ENCODE data around the gene OR5B21. TPM values are rescaled to one million over a fixed set of nuclear protein-coding genes. Genes with fewer than 3 reads are reported as not detected.

OR5B21 gene
- not detected in 2 replicates for total RNA-seq (2014; rRNA removed; shearing (Covaris generic))
- polyA plus RNA-seq (2015; cell fraction: cytosol; rRNA removed), result not detected in 2 replicates
- not detected in 2 replicates for polyA plus RNA-seq (2015; cell fraction: nucleus; rRNA removed)

- no peak for DNase-seq (ENCODE audit: low read depth)
Measured at GRCh38 chr11:58508005-58508404, at the start of gene OR5B21. Gene OR5B21 (minus strand): TSS chr11:58508105. CDS start chr11:58508105, 0 bp downstream.

DNA sequence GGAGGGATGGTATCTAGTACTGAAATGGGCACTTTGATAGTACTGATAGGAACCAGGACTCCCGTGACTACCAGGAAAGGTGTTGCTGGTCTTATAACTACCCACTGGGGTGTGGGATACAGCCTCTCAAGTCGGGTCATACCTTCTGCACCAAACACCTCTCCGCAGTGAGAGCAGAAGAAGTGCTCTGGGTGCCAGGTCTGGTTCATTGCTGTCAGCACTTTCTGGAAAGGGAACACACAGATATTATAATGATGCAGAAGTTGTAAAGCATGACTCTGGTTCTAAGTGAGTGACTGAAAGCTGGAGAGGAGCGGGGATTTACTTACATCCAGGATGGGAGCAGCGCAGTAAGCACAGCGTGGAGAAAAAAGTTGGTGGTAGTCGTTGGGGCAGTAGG lies 41.7 kb upstream of the OR5B21 start:
- DNase-seq (ENCODE audit: low read depth), result no peak

- no peak for DNase-seq (ENCODE audit: low read depth)
Measured at GRCh38 chr11:58546841-58547240, 38.9 kb upstream of the OR5B21 start.

DNA sequence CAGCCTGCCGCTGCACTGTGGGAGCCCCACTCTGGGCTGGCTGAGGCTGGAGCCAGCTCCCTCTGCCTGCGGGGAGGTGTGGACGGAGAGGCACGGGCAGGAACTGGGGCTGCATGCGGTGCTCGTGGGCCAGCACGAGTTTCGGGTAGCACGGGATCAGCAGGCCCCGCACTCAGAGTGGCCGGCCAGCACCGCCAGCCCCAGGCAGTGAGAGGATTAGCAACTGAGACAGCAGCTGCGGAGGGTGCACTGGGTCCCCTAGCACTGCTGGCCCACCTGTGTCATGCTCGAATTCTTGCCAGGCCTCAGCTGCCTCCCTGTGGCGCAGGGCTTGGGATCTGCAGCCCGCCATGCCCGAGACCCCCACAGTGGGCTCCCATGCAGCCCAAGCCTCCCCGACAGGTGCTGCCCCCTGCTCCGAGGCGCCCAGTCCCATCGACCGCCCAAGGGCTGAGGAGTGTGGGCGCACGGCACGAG lies 24.0 kb upstream of the OR5B21 start:
- no peak for DNase-seq (ENCODE audit: low read depth)

DNA sequence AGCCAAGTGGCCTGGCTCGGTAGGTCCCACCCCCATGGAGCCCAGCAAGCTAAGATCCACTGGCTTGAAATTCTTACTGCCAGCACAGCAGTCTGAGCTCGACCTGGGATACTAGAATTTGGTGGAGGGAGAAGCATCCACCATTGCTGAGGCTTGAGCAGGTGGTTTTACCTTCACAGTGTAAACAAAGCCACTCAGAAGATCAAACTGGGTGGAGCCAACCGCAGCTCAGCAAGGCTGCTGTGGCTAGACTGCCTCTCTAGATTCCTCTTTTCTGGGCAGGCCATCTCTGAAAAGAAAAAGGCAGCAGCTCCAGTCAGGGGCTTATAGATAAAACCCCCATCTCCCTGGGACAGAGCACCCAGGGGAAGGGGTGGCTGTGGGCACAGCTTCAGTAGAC lies 22.3 kb upstream of the OR5B21 start:
- no peak for DNase-seq (ENCODE audit: low read depth)

DNA sequence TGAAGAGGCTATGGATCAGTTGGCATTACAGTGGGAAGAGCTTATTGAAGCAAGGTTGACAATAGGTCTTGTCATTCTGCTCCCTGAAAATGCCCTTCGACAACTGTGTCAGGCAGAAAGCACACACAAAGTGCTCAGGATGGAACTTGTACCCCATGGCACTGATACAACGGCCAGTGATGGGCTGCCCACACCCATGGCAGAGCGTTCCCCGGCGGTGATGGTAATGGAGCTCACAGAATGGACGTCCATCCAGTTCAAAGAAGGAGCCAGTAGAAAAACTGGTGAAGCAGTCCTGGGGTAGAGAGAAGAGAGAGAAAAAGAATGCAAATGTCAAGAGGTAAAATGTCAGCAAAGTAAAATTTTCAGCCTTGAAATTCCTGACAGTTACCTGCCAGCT lies 19.5 kb upstream of the OR5B21 start:
- DNase-seq (ENCODE audit: low read depth), result no peak

DNA sequence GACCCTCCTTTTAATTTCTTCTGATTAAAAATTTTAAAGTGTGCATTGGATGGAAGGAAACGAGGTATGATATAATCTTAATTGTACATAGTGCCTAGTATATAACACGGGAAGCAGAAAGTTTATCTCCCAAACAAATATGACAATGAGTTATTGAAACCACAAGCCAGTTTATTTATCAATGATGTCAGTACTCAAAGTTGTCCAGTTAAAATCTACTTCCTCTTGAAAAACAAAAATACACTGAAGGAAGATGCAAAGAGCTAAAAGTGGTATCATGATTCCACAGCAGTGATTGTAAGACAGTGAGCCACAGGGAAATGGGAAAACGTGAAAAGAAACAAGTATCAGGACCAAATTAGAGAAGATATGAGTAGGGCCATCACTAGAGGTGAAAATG lies 18.8 kb upstream of the OR5B21 start:
- DNase-seq (ENCODE audit: low read depth), result no peak

- no peak for DNase-seq (ENCODE audit: low read depth)
Measured at GRCh38 chr11:58525037-58525614, 17.2 kb upstream of the OR5B21 start.

DNA sequence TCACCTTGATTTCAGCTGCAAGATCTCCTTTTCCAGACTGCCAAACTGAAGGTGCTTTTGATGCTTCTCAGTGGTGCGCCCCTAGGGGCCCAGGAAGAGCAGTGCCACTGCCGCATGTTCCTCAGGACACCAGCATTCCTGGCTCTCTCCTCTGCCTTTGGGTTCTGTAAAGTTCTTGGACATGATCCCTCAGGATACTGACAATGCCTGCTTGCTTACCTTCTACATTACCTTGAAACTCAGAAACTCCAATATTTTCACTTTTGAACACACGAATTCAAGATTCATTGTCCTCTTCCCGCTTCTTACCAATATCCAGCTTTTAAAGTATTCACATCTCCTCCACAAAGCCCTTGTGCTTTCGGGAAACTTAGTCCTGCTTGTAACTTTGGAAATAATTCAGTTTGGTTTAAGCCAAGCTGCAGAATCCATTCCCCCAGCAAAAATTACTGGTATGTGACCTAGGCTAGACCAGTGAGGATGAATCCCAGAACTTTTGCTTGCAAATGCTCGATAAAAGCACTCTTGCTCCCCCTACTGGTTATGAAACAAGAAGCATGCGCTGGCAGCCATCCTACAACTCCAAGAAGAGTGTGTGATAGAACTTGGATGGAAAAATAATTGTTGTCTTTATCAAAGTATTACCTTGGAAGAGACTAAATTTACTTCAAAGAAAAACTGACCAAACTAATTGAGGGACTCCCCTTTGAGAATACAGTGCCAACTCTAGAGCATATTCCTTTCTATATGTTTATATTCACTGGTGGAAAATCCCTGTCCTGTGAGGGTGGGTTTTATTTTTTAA lies 16.5 kb upstream of the OR5B21 start:
- DNase-seq (ENCODE audit: low read depth), result peak; percentile 51

DNA sequence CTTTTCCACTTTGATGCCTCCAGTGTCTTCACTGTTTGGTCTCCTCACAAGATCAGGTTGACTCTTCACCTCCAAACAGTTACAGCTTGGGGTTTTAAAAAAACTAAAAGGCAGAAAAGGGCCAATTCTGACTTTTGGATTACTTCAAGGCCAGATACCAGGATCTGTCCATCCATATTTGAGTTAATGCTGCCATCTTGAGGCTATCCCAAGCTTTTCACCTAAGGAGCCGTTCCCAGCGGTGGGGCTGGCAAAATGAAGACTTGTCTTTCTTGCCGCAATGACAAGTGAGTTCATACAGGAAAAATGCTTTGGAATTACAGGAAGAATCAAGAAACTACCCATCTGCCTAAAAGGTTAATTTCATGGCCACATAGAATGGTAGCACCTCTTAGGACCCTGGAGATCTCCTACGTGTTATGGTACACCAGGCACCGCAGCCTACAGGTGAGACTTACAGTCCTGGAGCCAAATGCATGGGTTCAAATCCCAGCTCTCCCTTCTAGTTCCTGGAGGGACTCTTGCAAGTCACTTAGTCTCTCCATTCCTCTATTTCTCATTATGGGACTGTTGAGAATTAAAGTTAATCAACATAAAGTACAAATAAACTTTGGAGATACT lies 6.0 kb upstream of the OR5B21 start:
- DNase-seq (ENCODE audit: low read depth), result peak; percentile 56

GRCh38 chr11:58511636-58512035 lies 3.7 kb upstream of the OR5B21 start:
- no peak for DNase-seq (ENCODE audit: low read depth)

- DNase-seq (ENCODE audit: low read depth), result no peak
Measured at GRCh38 chr11:58509748-58510147, 1.8 kb upstream of the OR5B21 start.

DNA sequence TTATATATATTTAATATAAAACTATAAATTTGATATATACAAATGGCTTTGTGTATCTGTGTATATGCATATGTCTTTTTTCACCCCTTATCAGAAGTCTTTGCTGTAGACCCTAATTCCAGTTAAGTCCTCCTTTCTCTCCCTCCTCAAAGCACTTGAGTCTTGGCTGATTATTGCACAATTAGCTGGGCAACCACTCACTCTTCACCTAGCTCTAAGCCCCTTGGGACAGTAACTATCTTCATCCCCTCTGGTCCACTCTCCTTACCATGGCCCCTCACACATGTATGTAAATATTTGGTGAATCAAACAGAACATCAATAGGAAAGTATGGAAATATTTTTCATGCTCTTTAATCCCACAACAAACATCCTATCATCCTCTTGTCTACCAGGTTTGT lies 909 bp upstream of the OR5B21 start:
- DNase-seq (ENCODE audit: low read depth), result no peak

DNA sequence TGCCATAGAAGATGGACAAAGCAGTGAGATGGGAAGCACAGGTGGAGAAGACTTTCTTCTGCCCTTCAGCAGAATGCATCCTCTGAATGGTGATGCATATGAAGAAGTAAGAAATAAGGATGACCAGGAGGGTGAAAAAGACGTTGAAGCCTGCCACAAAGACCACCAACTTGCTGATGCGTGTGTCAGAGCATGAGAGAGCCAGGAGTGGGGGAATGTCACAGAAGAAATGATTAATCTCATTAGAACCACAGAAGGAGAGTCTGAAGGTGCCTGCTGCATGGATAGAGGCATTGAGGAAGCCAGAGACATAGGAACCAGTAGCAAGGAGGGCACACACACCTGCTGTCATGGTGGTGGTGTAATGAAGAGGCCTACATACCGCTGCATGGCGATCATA lies 550 bp downstream of the OR5B21 start:
- no peak for DNase-seq (ENCODE audit: low read depth)

- DNase-seq (ENCODE audit: low read depth), result no peak
Measured at GRCh38 chr11:58506935-58507334, 970 bp downstream of the OR5B21 start.

- DNase-seq (ENCODE audit: low read depth), result no peak
Measured at GRCh38 chr11:58505849-58506248, 2.1 kb downstream of the OR5B21 start.

- no peak for DNase-seq (ENCODE audit: low read depth)
Measured at GRCh38 chr11:58504232-58504631, 3.7 kb downstream of the OR5B21 start.

DNA sequence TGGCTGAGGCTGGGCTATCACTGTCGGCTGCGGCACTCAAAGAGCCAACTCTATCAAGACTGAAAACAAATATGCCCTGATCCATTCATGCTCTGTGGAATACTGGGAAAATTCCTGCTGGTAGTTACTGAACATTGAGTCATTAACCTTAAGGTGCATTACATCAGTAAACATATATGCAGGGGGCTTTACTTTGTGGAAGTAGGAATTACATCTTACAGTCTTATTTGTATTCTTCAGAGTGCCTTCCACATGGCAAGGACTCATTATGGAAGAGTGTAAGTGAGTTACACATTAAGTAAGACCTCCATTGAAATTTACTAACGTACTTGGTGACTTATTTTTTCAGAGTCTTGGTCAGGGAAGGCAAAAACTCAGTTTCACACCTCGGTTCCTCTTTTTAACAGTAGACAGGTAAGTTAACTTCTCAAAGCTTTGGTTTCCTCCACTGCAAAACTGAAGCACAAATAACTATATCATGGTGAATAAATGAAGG lies 4.5 kb downstream of the OR5B21 start:
- DNase-seq (ENCODE audit: low read depth), result peak; percentile 5

GRCh38 chr11:58502004-58502403 lies 5.9 kb downstream of the OR5B21 start:
- DNase-seq (ENCODE audit: low read depth), result no peak

- no peak for DNase-seq (ENCODE audit: low read depth)
Measured at GRCh38 chr11:58498464-58498863, 9.4 kb downstream of the OR5B21 start.

DNA sequence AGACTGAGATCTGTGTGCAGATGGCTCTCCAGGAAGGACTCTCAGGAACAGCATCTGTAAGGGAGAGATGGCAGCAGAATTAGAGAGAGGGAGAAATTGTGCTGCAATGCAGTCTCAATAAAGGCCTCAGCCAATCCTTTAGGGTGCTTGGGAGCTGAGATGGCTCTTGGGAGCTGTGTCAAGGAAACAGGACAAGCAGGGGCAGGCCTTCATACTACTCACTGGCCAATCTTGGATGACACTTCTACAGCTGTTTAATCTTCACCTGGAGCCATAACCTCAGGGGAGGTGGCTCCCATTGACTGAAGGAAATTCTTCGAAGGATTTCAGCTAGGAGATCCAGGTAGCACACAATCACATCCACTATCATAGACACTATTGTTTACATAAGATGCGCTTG lies 10.0 kb downstream of the OR5B21 start:
- no peak for DNase-seq (ENCODE audit: low read depth)

- no peak for DNase-seq (ENCODE audit: low read depth)
Measured at GRCh38 chr11:58495906-58496305, 12.0 kb downstream of the OR5B21 start.
